SU-DHL-6 (cell line): ENCODE measurements around the gene EIF1AD.

ENCODE experiments used
- H2AFZ ChIP-seq: fragments of 200-600 bp; sonication (generic); 2 replicates; pipeline ENCODE4 v1.6.1; 2014; ENCODE audit warnings: low read depth, mild to moderate bottlenecking, moderate library complexity, mixed read lengths, antibody characterized with exemption, low read length; ENCODE audit not compliant: severe bottlenecking
- H3F3A ChIP-seq: fragments of 200-600 bp; shearing (Covaris generic); 2 replicates; pipeline ENCODE4 v1.6.0; 2016; ENCODE audit warnings: antibody characterized with exemption, mild to moderate bottlenecking; ENCODE audit not compliant: insufficient read depth
- H3K27ac ChIP-seq: fragments of 200-600 bp; sonication (generic); 2 replicates; pipeline ENCODE4 v1.5.1; 2016; ENCODE audit warnings: low read depth, mild to moderate bottlenecking, low read length, moderate library complexity, mixed read lengths
- H3K27me3 ChIP-seq: fragments of 200-600 bp; sonication (generic), shearing (Covaris generic); 2 replicates; pipeline ENCODE4 v1.6.0; 2014; ENCODE audit warnings: mild to moderate bottlenecking, low read length
- H3K36me3 ChIP-seq: fragments of 200-600 bp; sonication (generic); 2 replicates; pipeline ENCODE4 v1.6.1; 2014; ENCODE audit warnings: mild to moderate bottlenecking, low read length, mixed read lengths
- H3K4me2 ChIP-seq: fragments of 300-600, 200-600 bp; shearing (Covaris generic), sonication (generic); 2 replicates; pipeline ENCODE4 v1.6.0; 2014; ENCODE audit warnings: low read length, low read depth, mild to moderate bottlenecking; ENCODE audit not compliant: poor library complexity, severe bottlenecking
- H3K4me3 ChIP-seq: fragments of 200-600 bp; sonication (generic); 2 replicates; pipeline ENCODE4 v1.5.1; 2014; ENCODE audit warnings: antibody characterized with exemption, low read length, mild to moderate bottlenecking, mixed read lengths; ENCODE audit not compliant: insufficient read depth, poor library complexity, severe bottlenecking
- H3K79me2 ChIP-seq: fragments of 200-600 bp; sonication (generic); 2 replicates; pipeline ENCODE4 v1.6.1; 2014; ENCODE audit warnings: mild to moderate bottlenecking, low read length, moderate library complexity; ENCODE audit not compliant: insufficient read depth
- H3K9ac ChIP-seq: fragments of 200-600 bp; sonication (generic); 2 replicates; pipeline ENCODE4 v1.7.0; 2014; ENCODE audit warnings: mild to moderate bottlenecking, low read length
- H3K9me2 ChIP-seq: fragments of 200-600 bp; sonication (generic); replicated peaks from 2 replicates; pipeline ENCODE4 v1.6.1; 2014; ENCODE audit warnings: low read length; ENCODE audit not compliant: insufficient read depth
- H3K9me3 ChIP-seq: fragments of 200-600 bp; sonication (generic); 2 replicates; pipeline ENCODE4 v1.6.1; 2014; ENCODE audit warnings: low read length, mixed read lengths; ENCODE audit not compliant: insufficient read depth
- H4K20me1 ChIP-seq: fragments of 200-600 bp; sonication (generic); 2 replicates; pipeline ENCODE4 v1.6.1; 2014; ENCODE audit warnings: low read depth, mild to moderate bottlenecking, antibody characterized with exemption, low read length, moderate library complexity, mixed read lengths
- EZH2phosphoT487 ChIP-seq: fragments of 200-600 bp; sonication (generic), shearing (Covaris generic); conservative IDR thresholded peaks from 2 replicates; pipeline ENCODE4 v1.6.1; 2018; ENCODE audit warnings: mild to moderate bottlenecking, antibody characterized with exemption, low read length, moderate library complexity, mixed read lengths
- TF ChIP-seq, protein P1 (sequence below): fragments of 200-600 bp; sonication (generic); IDR thresholded peaks from one replicate; pipeline ENCODE4 v1.5.1; 2017; ENCODE audit warnings: antibody characterized with exemption, mild to moderate bottlenecking, low read length, moderate library complexity; ENCODE audit not compliant: insufficient read depth, poor library complexity, severe bottlenecking

EIF1AD gene

DNA sequence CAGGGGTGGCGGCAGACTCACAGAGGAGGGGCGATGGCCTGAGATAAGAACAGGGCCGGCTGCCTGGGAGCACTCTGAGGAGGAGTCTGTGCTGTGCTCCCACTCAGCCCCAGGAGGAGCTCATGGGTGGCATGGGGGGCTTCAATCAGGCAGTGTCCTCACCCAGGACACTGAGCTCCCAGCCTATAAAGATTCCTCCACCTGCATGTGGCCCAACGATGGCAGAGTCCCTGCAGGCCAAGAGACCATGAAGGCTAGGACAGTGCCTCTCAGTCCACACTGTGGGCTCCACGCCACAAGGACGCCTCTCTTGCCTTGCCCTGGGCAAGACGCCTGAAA, 11.8 kb upstream of the EIF1AD start:
- Histone ChIP-seq H3K4me2 (no peak overlapping the region), H3K9me2 (no peaks in the 10 kb centered on the region)

DNA sequence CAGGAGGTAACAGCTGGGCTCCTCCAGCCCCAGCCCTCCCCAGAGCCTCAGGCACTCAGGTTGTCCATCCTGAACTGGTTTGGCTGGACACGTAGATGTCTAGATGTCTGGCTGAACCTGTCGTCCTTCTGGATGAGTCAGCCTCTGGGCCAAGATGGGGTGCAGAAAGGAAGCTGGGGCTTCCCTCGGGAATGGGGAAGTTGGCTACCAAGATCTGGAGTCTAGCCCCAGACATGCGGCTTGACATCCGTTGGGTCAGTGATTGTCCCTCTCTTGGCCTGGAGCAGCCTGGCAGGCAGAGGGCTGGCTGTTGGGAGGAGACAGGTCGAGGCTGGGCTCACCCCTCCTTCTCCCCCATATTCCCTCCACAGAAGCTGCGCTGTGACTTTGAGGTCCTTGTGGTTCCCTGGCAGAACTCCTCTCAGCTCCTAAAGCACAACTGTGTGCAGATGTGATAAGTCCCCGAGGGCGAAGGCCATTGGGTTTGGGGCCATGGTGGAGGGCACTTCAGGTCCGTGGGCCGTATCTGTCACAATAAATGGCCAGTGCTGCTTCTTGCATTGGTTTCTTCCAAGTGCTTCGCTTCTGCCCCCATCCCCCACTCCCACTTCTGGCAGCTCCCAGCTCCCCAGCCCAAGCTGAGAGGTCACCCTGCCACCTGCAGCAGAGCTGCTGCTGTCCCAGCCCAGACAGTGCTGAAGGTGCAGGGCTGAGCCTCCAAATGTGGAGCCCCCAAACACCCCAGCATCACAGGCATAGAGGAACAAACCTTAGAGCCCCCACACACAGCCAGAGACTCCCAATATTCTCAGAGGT, 11.2 kb upstream of the EIF1AD start:
- Histone ChIP-seq H3K9ac (no peak overlapping the region), H3K4me2 (no peak overlapping the region), H3K36me3 (no peaks in the 10 kb centered on the region), H4K20me1 (no peaks in the 10 kb centered on the region), H2AFZ (no peak overlapping the region), H3F3A (no peaks in the 10 kb centered on the region), H3K27ac (no peak overlapping the region), H3K79me2 (no peaks in the 10 kb centered on the region), H3K9me3 (no peaks in the 10 kb centered on the region), H3K27me3 (no peaks in the 10 kb centered on the region), H3K4me3 (no peak overlapping the region), H3K9me2 (no peaks in the 10 kb centered on the region)
- TF ChIP-seq, protein P1, sequence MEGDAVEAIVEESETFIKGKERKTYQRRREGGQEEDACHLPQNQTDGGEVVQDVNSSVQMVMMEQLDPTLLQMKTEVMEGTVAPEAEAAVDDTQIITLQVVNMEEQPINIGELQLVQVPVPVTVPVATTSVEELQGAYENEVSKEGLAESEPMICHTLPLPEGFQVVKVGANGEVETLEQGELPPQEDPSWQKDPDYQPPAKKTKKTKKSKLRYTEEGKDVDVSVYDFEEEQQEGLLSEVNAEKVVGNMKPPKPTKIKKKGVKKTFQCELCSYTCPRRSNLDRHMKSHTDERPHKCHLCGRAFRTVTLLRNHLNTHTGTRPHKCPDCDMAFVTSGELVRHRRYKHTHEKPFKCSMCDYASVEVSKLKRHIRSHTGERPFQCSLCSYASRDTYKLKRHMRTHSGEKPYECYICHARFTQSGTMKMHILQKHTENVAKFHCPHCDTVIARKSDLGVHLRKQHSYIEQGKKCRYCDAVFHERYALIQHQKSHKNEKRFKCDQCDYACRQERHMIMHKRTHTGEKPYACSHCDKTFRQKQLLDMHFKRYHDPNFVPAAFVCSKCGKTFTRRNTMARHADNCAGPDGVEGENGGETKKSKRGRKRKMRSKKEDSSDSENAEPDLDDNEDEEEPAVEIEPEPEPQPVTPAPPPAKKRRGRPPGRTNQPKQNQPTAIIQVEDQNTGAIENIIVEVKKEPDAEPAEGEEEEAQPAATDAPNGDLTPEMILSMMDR, result no peak
- TF ChIP-seq EZH2phosphoT487, result no peak

More for the DNA sequence above, 11.8 kb upstream of the EIF1AD start:
- Histone ChIP-seq H3K9me3 (no peaks in the 10 kb centered on the region), H3K9ac (no peak overlapping the region), H3K4me3 (no peak overlapping the region), H3F3A (no peaks in the 10 kb centered on the region), H3K27ac (no peak overlapping the region), H3K36me3 (no peaks in the 10 kb centered on the region), H3K79me2 (no peaks in the 10 kb centered on the region), H3K27me3 (no peaks in the 10 kb centered on the region), H2AFZ (no peak overlapping the region), H4K20me1 (no peaks in the 10 kb centered on the region)
- no peak for TF ChIP-seq EZH2phosphoT487
- TF ChIP-seq, protein P1, result no peak

DNA sequence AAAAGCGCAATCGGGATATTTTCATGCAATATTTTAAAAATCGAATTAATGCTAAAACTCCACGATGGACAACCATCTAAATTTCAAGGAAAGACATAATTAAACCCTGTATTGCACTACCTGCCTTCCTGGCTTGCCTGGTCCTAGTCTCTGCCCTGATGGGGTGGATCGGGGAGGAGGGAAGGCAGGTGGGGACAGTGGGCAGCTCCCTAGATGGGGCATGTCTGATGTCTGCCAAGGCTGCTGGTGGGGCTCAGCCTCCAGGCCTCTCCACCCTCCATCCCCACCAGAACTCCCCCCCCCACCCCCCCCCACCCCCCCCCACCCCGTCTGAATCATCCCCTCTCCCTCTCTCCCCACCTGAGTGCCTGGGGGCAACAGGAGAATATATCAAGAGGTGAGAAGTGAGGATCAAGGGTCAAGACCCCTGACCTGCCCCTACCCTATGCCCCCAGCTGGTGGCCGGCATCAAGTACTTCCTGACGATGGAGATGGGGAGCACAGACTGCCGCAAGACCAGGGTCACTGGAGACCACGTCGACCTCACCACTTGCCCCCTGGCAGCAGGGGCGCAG, 10.5 kb upstream of the EIF1AD start:
- Histone ChIP-seq H3K27ac (no peak overlapping the region), H4K20me1 (no peaks in the 10 kb centered on the region), H3K9me3 (no peaks in the 10 kb centered on the region), H2AFZ (no peak overlapping the region), H3K4me3 (no peak overlapping the region), H3F3A (no peaks in the 10 kb centered on the region), H3K36me3 (no peaks in the 10 kb centered on the region), H3K27me3 (no peaks in the 10 kb centered on the region), H3K79me2 (no peaks in the 10 kb centered on the region), H3K9ac (no peak overlapping the region), H3K9me2 (no peaks in the 10 kb centered on the region), H3K4me2 (no peak overlapping the region)
- TF ChIP-seq, protein P1, result no peak
- TF ChIP-seq EZH2phosphoT487, result no peak
